NCI-H2029 treated with DMSO at 0.1 percent for 48 hours (cell line): ENCODE data around the gene AKT1.

Experiments used
- DNase-seq: peaks from one replicate; lab custom pipeline; 2025; lab: John Stamatoyannopoulos, UW

The AKT1 gene

GRCh38 chr14:104799244-104800014 lies 3.9 kb upstream of the AKT1 start:
- DNase-seq: no peak

DNA sequence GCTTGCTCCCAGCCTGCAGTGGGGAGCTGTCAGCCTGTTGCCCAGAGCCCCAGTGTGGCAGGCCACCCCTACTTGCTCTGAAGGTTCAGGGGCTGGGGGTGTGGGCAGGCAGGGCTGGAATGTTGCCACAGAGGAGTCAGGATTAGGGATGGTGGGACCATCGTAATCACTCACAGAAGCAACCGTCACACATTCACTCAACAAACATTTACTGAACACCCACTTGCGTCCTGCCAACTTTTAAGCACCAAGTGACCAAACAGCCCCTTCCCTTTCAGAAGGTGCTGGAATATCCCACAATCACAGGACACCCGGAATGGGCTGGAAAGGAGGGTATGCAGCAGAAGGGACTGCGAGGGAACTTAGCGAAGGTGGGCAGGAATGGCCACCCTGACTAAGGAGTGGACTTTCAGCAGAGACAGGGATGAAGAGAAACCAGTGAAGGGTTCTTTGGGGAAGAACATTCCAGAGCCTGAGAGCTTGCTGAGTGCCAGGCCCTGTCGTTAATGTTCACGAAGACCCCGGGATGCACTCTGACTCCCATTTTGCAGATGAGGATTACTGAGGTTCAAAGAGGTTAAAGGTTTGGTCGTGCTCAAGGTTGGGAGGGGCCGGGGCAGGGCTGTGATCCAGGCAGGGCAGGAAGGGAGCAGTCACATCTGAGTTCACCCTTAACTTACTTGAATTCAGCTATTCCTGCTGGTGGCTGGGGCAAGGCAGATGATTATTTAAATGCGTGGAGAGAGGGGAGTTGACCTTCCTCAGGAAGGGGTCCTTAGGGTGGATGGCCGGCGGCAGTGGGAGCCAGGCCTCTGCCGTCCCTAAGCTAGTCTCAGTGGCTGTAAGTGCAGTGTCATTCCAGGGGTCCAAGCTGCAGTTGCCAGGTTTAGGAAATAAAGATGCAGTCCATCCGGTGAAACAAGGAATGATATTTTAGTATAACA lies 3.0 kb upstream of the AKT1 start:
- no peak for DNase-seq

DNA sequence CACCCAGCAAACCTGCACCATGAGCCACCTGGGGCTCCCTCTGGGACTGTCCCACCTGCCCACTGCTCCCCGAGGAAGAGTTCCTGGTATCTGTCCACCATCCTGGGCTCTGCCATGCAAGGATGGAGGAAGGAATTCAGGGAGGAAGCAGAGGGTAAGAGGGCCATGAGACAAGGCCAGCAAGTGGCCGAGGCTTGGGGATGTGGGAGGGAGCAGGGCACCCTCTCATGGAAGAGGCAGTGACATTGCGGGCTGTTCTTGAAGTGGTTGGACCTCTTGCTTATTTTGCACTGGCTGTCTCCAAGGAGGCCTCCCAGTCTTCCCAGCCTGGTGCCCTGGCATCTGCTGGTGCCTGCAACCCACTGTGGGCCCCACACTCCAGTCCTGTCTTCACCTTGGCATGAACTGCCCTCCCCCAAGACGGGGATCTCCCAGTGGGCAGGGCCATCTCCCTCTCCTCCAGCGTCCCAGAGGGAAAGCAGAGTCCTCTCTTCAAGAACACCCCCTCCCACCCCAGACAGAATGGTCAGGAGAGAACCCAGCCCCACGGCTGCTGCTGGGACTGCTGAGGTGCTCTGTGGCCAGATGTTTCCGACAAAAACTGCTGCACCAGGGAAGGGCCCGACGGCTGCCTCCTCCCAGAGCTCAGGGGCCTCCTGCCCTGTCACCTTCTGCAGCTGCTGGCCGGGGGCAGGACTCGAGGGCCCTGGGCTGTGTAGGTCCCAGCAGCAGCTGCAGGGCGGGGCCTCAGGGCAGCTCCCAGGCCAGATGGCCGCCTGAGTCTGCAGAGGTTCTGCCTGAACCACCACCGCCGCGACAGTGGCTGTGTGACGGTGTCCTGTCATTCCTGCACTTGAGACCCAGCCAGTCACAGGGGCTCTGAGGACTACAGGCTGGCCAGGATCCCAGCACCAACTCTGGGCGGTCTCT lies 1.8 kb upstream of the AKT1 start:
- DNase-seq: no peak

GRCh38 chr14:104796687-104797081 lies 1.1 kb upstream of the AKT1 start:
- no peak for DNase-seq

DNA sequence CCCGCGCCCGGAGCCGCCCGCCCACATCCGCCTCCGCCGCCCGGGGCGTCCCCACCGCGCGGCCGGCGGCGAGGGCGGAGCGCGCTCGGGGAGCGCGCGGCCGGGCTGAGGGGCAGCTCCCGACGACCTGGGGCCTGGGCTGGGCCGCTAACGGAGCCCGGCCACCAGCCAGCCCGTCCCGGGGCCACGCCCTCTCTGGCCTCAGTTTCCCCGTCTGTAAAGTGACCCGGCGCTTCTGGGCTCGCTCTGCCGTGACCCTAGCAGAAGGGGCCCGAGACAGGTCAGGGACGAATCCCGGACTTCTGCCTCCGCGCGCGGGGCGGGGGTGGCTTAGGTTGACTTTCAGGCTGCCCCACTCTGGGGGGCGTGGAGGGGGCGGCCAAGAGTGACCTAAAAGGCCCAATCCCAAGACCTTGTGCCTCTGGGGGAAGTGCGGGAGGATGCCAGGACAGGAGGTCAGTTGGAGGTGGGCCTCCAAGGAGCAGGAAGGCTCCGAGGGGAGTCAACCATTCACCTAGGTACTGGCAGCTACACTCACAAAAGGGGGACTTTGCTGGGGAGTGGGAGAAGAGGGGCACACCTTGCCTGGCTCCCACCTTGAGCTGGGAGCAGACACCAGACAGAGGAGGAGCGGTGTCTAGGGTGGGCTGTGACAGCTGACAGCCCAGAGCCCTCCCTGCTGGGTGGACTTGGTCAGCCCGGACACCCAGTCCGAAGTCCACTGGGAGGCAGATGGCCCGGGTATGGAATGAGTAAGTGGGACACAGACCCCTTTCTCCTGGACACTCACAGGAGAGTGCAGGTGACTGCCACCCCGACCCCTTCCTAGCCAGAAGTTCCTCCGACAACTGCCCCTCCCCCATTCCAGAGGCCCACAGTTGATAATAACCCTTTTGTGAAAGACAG lies 486 bp upstream of the AKT1 start:
- DNase-seq: no peak

DNA sequence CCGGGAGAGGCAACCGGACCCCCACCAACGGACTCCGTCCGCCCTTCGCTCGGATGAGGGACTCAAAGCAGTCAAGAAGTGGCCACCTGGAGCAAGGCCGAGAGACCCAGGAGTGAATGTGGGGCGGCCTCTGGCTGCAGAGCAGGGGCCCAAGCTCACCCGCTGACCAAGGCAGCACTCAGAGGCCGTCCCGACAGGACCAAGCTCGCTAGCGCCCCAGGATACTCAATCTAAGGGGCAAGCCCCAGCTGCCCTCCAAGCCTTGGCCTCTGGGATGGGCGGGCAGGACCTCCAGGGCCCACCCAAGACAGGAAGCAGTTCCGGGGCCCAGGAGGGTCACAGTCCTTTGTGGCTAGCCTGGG lies 936 bp downstream of the AKT1 start:
- no peak for DNase-seq

- no peak for DNase-seq
Measured at GRCh38 chr14:104794099-104794498, 1.4 kb downstream of the AKT1 start.

GRCh38 chr14:104793703-104793959 lies 1.9 kb downstream of the AKT1 start:
- no peak for DNase-seq

DNA sequence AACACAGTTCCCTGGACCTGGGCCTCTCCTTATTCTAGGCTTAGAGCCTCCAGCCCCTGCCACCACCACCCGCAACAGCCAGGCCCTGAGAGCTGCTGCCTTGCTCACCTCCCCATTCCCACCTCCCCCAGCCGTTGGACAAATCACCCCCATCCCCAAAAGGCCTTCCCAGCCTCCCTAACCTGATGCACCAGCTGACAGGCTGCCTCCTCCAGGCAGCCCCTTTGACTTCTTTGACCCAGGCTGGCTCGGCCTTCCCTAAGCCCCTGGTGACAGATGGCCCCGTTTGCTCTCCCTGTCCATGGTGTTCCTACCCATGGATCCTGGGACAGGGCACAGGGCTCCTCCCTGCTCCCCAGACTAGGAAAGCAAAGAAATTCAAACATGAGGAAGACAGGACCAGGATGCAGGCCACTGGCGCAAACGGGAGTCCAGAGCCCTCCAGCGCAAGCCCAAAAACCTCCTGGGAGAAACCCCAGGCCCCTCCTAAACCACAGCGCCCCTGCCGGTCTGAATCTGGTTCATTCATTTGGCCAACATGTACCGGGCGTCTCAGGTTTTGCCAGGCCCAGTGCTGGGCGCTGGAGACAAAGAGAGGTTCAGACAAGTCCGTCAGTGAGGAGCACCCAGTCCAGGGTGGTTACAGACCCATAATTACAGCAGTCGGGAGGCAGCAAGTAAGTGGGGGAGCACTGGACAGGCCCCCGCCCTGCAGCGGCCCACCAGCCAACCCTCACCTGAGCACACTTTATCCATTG lies 2.4 kb downstream of the AKT1 start:
- DNase-seq: no peak

DNA sequence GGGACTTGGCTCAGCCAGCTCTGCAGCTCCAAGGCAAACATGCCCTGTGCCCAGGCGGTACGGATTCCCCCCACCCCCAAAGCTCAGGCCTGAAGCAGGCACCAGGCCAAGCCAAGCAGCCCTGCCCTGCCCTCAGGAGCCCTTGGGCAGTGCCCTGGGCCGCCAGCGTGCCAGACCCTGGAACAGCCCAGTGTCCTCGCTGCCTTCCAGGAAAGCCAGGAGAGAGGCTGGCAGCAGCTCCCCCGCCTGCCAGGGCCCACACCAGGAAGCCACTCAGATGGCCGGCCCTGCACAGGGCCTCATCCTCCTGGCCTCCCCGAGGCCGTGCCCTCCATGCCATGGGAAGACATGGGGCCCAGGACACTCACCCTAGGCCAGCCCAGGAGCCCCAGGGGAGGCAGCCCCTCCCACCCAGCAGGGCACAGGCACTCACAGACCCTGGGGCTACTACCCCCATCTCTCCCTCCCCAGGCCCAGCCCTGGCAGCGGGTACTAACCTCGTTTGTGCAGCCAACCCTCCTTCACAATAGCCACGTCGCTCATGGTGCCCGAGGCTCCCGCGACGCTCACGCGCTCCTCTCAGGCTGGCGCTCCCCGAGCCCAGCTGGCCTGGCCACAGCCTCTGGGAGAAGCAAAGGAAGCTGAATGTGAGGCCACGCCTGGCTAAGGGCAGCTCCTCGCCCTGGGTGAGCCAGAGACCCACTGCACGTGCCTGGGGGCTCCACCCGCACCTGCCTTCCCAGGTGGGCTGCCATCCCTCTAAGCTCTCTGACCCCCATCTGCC lies 3.3 kb downstream of the AKT1 start:
- DNase-seq: no peak

DNA sequence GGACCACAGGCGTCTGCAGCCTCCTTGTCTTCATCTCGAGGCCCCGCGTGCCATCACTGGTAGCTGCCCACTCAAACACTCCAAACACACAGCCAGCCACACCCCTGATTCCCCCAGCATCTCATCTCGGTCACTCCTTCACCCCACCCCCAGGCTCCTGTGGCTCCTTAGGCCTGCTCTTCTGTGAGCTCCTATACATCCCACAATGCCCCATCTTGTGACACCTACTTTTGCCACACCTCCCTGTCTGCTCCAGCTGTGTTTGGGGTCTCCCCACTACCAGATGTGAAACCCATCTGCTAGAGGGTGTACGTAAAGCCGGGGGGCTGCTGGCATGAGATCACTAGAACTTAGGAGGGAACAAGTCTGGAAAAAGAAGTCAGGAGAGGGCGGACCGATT lies 4.1 kb downstream of the AKT1 start:
- no peak for DNase-seq

GRCh38 chr14:104789752-104790743 lies 5.5 kb downstream of the AKT1 start:
- DNase-seq: no peak

- DNase-seq: no peak
Measured at GRCh38 chr14:104788873-104789663, 6.5 kb downstream of the AKT1 start.

GRCh38 chr14:104788161-104788818 lies 7.3 kb downstream of the AKT1 start:
- no peak for DNase-seq

GRCh38 chr14:104787736-104788135 lies 7.8 kb downstream of the AKT1 start:
- DNase-seq: no peak

DNA sequence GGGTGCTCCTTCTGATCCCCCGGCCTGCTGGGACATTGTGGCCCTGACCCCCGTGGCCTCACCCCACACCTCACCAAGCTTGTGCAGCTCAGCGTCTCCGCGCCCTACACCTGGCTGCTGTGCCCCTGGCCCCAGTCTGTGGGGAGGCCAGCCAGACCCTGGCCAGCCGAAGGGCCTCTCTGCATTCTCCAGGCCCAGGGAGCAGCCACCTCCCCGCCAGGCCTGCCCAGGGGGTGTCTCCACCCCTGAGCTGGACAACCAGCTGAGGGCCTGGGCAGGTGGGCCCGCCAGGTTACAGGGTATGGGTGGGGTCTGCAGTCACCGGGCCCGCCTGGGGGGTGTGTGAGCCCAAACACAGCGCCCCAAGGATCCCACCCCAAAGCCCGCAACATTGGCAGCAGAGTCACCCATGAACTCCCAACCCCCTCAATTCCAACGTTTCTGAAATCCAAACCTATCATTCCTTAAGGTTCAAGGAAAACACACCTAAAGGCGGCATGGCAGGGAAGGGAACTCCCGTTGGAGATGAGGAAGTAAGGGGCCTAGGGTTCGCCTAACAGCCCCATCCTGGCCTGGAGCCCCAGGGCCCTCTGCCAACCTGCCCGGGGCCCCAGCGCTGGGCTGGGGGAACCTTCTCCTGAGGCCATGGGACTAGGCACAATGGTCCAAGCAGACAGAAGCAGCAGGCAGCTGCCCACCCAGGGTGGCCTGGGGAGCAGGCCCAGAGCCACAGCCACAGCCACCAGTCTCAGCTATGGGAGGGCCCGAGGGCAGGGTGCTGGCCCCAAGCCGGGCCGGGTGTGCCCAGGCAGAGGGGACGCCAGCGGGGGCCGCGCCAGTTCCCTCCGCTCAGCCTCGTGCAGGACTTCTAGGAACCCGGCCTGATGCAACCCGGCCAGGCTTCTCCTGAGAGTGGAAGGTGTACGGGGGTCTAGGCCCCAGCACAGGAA lies 8.5 kb downstream of the AKT1 start:
- no peak for DNase-seq
